A549 (cell line): Measurements from ENCODE around the gene MTMR12. TPM values are rescaled to one million over a fixed set of nuclear protein-coding genes. Genes with fewer than 3 reads are reported as not detected.

ENCODE experiments used
- ATAC-seq, 2 experiments: fragments of 200-7000 bp in 1 of 2; fragments of >200 bp in 1 of 2; cut with Nextera tagmentation in 1 of 2; cut with Tn5 transposase in 1 of 2; 3 replicates each; pipeline versions ENCODE4 v1.8.0 to v1.9.1; 2018 to 2020; ENCODE audit warnings: mild to moderate bottlenecking in 1 of 2, moderate library complexity in 1 of 2
- CTCF ChIA-PET: fragments of 300-600 bp; sonication (Branson Sonifier 250); formaldehyde crosslinking; extraction: SDS; loops from one replicate; lab custom pipeline; 2021; ENCODE audit warnings: antibody characterized with exemption, inconsistent platforms; lab: Yijun Ruan, JAX
- POLR2A ChIA-PET: fragments of 350-600 bp; formaldehyde crosslinking; extraction: SDS; loops from one replicate; lab custom pipeline; 2021; ENCODE audit warnings: antibody characterized with exemption, inconsistent platforms; lab: Yijun Ruan, JAX
- DNase-seq, 2 experiments: peaks; one replicate each; pipeline versions ENCODE4 v3.0.0 to v3.0.0-alpha.2; 2011 to 2016; ENCODE audit warnings: low read depth in 1 of 2, low spot score in 1 of 2
- FAIRE-seq: peaks from 2 replicates; lab custom pipeline; 2011; peaks lifted over from hg19 to GRCh38; lab: Jason Lieb, UNC
- H3K27ac ChIP-seq, 2 experiments: fragments of >200 bp; sonication (Bioruptor Twin); formaldehyde crosslinking; 3 replicates each; pipeline ENCODE4 v1.5.1; 2016 to 2017
- H3K4me1 ChIP-seq: fragments of >200 bp; sonication (Bioruptor Twin); formaldehyde crosslinking; 3 replicates; pipeline ENCODE4 v1.6.1; 2016
- H3K4me2 ChIP-seq: fragments of >200 bp; sonication (Bioruptor Twin); formaldehyde crosslinking; 3 replicates; pipeline ENCODE4 v1.6.1; 2016
- H3K4me3 ChIP-seq: fragments of >200 bp; sonication (Bioruptor Twin); formaldehyde crosslinking; 3 replicates; pipeline ENCODE4 v1.5.1; 2016
- H3K9me3 ChIP-seq: fragments of >200 bp; sonication (Bioruptor Twin); formaldehyde crosslinking; 3 replicates; pipeline ENCODE4 v1.6.1; 2016
- ATOH8 ChIP-seq: fragments of 250-450 bp; sonication (Bioruptor Pico); IDR thresholded peaks from 2 replicates; pipeline ENCODE4 v1.5.0; 2020; ENCODE audit warnings: low read depth, mild to moderate bottlenecking, moderate library complexity
- CBX2 ChIP-seq: fragments of 200-600 bp; sonication (generic); IDR thresholded peaks from 2 replicates; pipeline ENCODE4 v1.6.1; 2016; ENCODE audit warnings: low read depth, mild to moderate bottlenecking, borderline replicate concordance
- CBX8 ChIP-seq: fragments of 200-600 bp; sonication (generic); IDR thresholded peaks from 2 replicates; pipeline ENCODE4 v1.6.1; 2016
- CEBPB ChIP-seq, 2 experiments: fragments of >200 bp in 1 of 2; sonication (Bioruptor Twin) in 1 of 2; formaldehyde crosslinking in 1 of 2; IDR thresholded peaks; 2 replicates each; pipeline ENCODE4 v1.6.1; 2012 to 2016
- CTCF ChIP-seq: fragments of >200 bp; sonication (Bioruptor Twin); formaldehyde crosslinking; IDR thresholded peaks from 3 replicates; pipeline ENCODE4 v1.5.1; 2016
- ELK1 ChIP-seq: fragments of 150-350 bp; IDR thresholded peaks from 2 replicates; pipeline ENCODE4 v1.6.1; 2014; ENCODE audit warnings: low read depth, mild to moderate bottlenecking, low read length
- ESRRA ChIP-seq: fragments of 150-350 bp; IDR thresholded peaks from 2 replicates; pipeline ENCODE4 v1.6.1; 2014; ENCODE audit warnings: mild to moderate bottlenecking, low read length, borderline replicate concordance
- FOSB ChIP-seq: fragments of 250-450 bp; sonication (Bioruptor Pico); IDR thresholded peaks from 2 replicates; pipeline ENCODE4 v1.5.0; 2020; ENCODE audit warnings: mild to moderate bottlenecking, moderate library complexity
- FOXS1 ChIP-seq: fragments of 250-450 bp; sonication (Bioruptor Pico); IDR thresholded peaks from 2 replicates; pipeline ENCODE4 v1.5.0; 2020; ENCODE audit warnings: mild to moderate bottlenecking, moderate library complexity
- HDAC2 ChIP-seq: fragments of 200-600 bp; sonication (generic); IDR thresholded peaks from 2 replicates; pipeline ENCODE4 v1.6.1; 2016
- HOXA7 ChIP-seq: fragments of 250-450 bp; sonication (Bioruptor Pico); IDR thresholded peaks from 2 replicates; pipeline ENCODE4 v1.5.0; 2020; ENCODE audit warnings: mild to moderate bottlenecking, moderate library complexity
- HOXB13 ChIP-seq: fragments of 250-450 bp; sonication (Bioruptor Pico); IDR thresholded peaks from 2 replicates; pipeline ENCODE4 v1.5.0; 2020; ENCODE audit warnings: low read depth, mild to moderate bottlenecking, moderate library complexity
- KDM5A ChIP-seq: fragments of 200-600 bp; sonication (generic); IDR thresholded peaks from 2 replicates; pipeline ENCODE4 v1.6.1; 2016; ENCODE audit warnings: antibody characterized with exemption, mild to moderate bottlenecking
- MAFK ChIP-seq: fragments of 450-650 bp; IDR thresholded peaks from 2 replicates; pipeline ENCODE4 v1.6.1; 2014; ENCODE audit not compliant: partially characterized antibody
- NPAS2 ChIP-seq: fragments of 250-450 bp; sonication (Bioruptor Pico); IDR thresholded peaks from 2 replicates; pipeline ENCODE4 v1.8.0; 2022; ENCODE audit warnings: mild to moderate bottlenecking, moderate library complexity, borderline replicate concordance
- PHF8 ChIP-seq: fragments of 200-600 bp; sonication (generic); IDR thresholded peaks from 2 replicates; pipeline ENCODE4 v1.6.1; 2016; ENCODE audit warnings: low read depth, mild to moderate bottlenecking, antibody characterized with exemption, moderate library complexity, borderline replicate concordance
- POLR2A ChIP-seq: IDR thresholded peaks from 2 replicates; pipeline ENCODE4 v1.6.1; 2012; ENCODE audit warnings: mild to moderate bottlenecking, low read length
- RARB ChIP-seq: fragments of 250-450 bp; sonication (Bioruptor Pico); IDR thresholded peaks from 2 replicates; pipeline ENCODE4 v1.8.0; 2021; ENCODE audit warnings: mild to moderate bottlenecking, moderate library complexity
- RCOR1 ChIP-seq: fragments of 150-350 bp; IDR thresholded peaks from 2 replicates; pipeline ENCODE4 v1.6.1; 2014; ENCODE audit warnings: antibody characterized with exemption, low read length, low read depth
- REST ChIP-seq: fragments of 200-600 bp; sonication (generic); IDR thresholded peaks from 2 replicates; pipeline ENCODE4 v1.6.1; 2016; ENCODE audit warnings: antibody characterized with exemption, mild to moderate bottlenecking, moderate library complexity
- RNF2 ChIP-seq: fragments of 200-600 bp; sonication (generic); IDR thresholded peaks from 2 replicates; pipeline ENCODE4 v1.6.1; 2016; ENCODE audit warnings: low read depth, mild to moderate bottlenecking, antibody characterized with exemption, moderate library complexity, borderline replicate concordance
- TP53 ChIP-seq: fragments of 250-450 bp; sonication (Bioruptor Pico); IDR thresholded peaks from 2 replicates; pipeline ENCODE4 v1.5.0; 2021; ENCODE audit warnings: mild to moderate bottlenecking, moderate library complexity
- ZFP36 ChIP-seq: fragments of 450-650 bp; IDR thresholded peaks from 2 replicates; pipeline ENCODE4 v1.6.1; 2014; ENCODE audit warnings: borderline replicate concordance; ENCODE audit not compliant: partially characterized antibody
- ZNF302 ChIP-seq: fragments of 250-450 bp; sonication (Bioruptor Pico); IDR thresholded peaks from 2 replicates; pipeline ENCODE4 v1.9.0; 2021; ENCODE audit warnings: inconsistent platforms, mild to moderate bottlenecking, moderate library complexity
- WGBS: methylation state at CpG from one replicate; pipeline ENCODE4 v1.1.6; 2017; ENCODE audit errors: missing lambda C conversion rate; 5-methylcytosine and 5-hydroxymethylcytosine counted together
- polyA plus RNA-seq, 4 experiments: library from polyadenylated mRNA; depleted of rRNA in 3 of 4; stranded (reverse); fragments of >200 nt; fragmentation: RNase III in 1 of 4; extraction: RNeasy Plus Mini Kit Qiagen cat#74134 plus additional on column Dnase treatment in 1 of 4; gene quantifications; 2 replicates in 3 of 4; 3 replicates in 1 of 4; pipeline ENCODE4 v1.2.3, GENCODE V29; 2011 to 2017

Gene MTMR12
- polyA plus RNA-seq, 2 of the 4 experiments (the other 2 are of a cell fraction) = 14.3 to 29.8 TPM

- H3K9me3 ChIP-seq = peaks cover 16% of the 10 kb centered on the region
- ChIA-PET POLR2A (no interaction called here), CTCF (interaction anchor here (1.0 to 2.4 kb wide), 4 partner anchors 10 to 42 kb away, joined by 4 to 7 read pairs (median 5); no protein-coding TSS in a partner anchor)
- WGBS = 83% methylated on average over 5 of the region's 5 CpGs
- peaks cover 15% of the 10 kb centered on the region for H3K4me1 ChIP-seq
- ATAC-seq (no peak; a peak in 1 of 6 replicates), DNase-seq (no peak), FAIRE-seq (no peak)
- H3K27ac ChIP-seq = no peak overlapping the region
- no peak overlapping the region for H3K4me3 ChIP-seq
- TF ChIP-seq ELK1 = no peak
- no peak for TF ChIP-seq HOXA7 (CRISPR knock-in tag)
- TF ChIP-seq HOXB13 (CRISPR knock-in tag) = no peak
- no peak for TF ChIP-seq ESRRA
- TF ChIP-seq CTCF = no peak
- no peak for TF ChIP-seq FOXS1 (CRISPR knock-in tag)
- no peak for TF ChIP-seq CEBPB (IDR thresholded peaks at IDR 0.05)
- TF ChIP-seq PHF8 = no peak
- no peak for TF ChIP-seq TP53 (CRISPR knock-in tag)
- TF ChIP-seq RARB (CRISPR knock-in tag) = no peak
- no peak for TF ChIP-seq KDM5A
- TF ChIP-seq CBX8 = no peak
- TF ChIP-seq CBX2 = no peak
- TF ChIP-seq NPAS2 = no peak
- no peak overlapping the region for H3K4me2 ChIP-seq
These were observed 122.6 kb downstream of the MTMR12 start for GRCh38 chr5:32190095-32190494.

GRCh38 chr5:32187675-32188074 lies 125.1 kb downstream of the MTMR12 start:
- H3K9me3 ChIP-seq = peaks cover 16% of the 10 kb centered on the region
- ATAC-seq = no peak

GRCh38 chr5:32182463-32183063 lies 130.2 kb downstream of the MTMR12 start:
- no peaks in the 10 kb centered on the region for H3K4me1 ChIP-seq
- DNase-seq = no peak
- H3K4me3 ChIP-seq = no peak overlapping the region
- TF ChIP-seq ZFP36 = no peak
- no peak for TF ChIP-seq FOSB
- no peak for TF ChIP-seq ESRRA
- TF ChIP-seq POLR2A = no peak
- no peak for TF ChIP-seq RNF2
- no peak for TF ChIP-seq ATOH8 (CRISPR knock-in tag)
- TF ChIP-seq RCOR1 = no peak
- TF ChIP-seq REST = no peak
- TF ChIP-seq MAFK = no peak
- TF ChIP-seq ZNF302 (CRISPR knock-in tag) = no peak
- no peak overlapping the region for H3K27ac ChIP-seq
- FAIRE-seq = no peak
- H3K4me2 ChIP-seq = no peak overlapping the region
- ChIA-PET CTCF (no interaction called here), POLR2A (no interaction called here)
- WGBS = 78% methylated on average over 5 of the region's 5 CpGs
- no peak for ATAC-seq
- peaks cover 5% of the 10 kb centered on the region; the same call in 2 of the 3 replicates for H3K9me3 ChIP-seq

More at GRCh38 chr5:32187675-32188074, 125.1 kb downstream of the MTMR12 start:
- Histone ChIP-seq H3K4me2 (no peak overlapping the region), H3K4me1 (no peaks in the 10 kb centered on the region; the same call in 2 of the 3 replicates), H3K27ac (no peak overlapping the region), H3K4me3 (no peak overlapping the region)
- no peak for DNase-seq
- POLR2A ChIA-PET = no interaction called here
- 0 out of 2 replicates have a peak, but pooled peaks have one; percentile 66 for TF ChIP-seq HDAC2
- no peak for TF ChIP-seq ATOH8 (CRISPR knock-in tag)
- CTCF ChIA-PET = no interaction called here
- FAIRE-seq = no peak
